Measurements from ENCODE around the gene TIMD4.
"Not testable (repeated sequence)": the region's sequence is repeated elsewhere in the genome, so short reads cannot be mapped to it uniquely, and the experiment has no call there.

Gene TIMD4

GRCh38 chr5:156963125-156963524, at the start of gene TIMD4:
Gene TIMD4, minus strand, starts transcription at chr5:156963226. Its CDS starts 28 bp downstream, at chr5:156963198.
- DNase-seq (ENCODE audit: low read depth in 2 of 3, low spot score in 1 of 3) = no peak

- DNase-seq (ENCODE audit: low read depth in 2 of 3, low spot score in 1 of 3) = no peak
Measured at GRCh38 chr5:157006262-157006661, 43.2 kb upstream of the TIMD4 start.

- no peak for DNase-seq (ENCODE audit: low read depth in 2 of 3, low spot score in 1 of 3)
Measured at GRCh38 chr5:157004893-157005551, 42.0 kb upstream of the TIMD4 start.

DNA sequence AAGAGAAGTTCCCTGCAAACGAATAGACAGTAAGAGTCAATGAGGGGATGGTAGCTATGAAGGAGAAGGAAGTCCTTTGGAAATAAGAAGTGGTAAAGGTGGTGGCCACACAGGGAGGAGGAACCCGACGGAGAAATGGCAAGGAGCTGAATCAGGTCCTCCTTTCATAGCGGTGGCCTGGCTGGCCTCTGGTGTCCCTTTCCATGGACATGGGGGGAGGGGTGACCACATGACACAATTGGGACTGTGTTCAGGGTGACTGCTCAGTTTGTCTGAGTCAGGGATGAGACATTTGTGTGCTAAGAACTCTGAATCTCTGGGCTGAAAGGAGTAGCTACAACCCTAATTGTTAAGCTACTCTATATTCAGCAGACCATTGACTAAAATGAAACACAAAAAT, 28.7 kb upstream of the TIMD4 start:
- no peak for DNase-seq (ENCODE audit: low read depth in 2 of 3, low spot score in 1 of 3)

- no peak for DNase-seq (ENCODE audit: low read depth in 2 of 3, low spot score in 1 of 3)
Measured at GRCh38 chr5:156984064-156984463, 21.0 kb upstream of the TIMD4 start.

DNA sequence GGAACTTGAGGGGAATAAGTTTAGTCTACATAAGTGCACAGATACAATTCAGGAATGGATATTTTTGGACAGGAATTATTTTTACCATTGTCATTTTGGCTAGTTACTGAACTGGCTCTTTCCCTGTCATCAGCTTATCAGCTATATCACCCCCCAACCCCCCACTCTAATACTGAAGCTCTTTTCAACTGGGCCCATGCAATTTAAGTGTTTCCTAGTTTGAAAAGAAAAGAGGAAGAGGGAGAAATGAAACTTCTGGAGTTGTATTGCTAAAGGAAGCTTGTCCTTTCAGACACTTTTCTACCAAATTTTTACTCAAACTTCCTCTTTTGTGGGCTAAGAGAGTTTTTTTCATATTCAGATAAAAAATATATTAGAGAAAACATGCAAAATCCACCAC, 18.5 kb upstream of the TIMD4 start:
- no peak for DNase-seq (ENCODE audit: low read depth in 2 of 3, low spot score in 1 of 3)

DNA sequence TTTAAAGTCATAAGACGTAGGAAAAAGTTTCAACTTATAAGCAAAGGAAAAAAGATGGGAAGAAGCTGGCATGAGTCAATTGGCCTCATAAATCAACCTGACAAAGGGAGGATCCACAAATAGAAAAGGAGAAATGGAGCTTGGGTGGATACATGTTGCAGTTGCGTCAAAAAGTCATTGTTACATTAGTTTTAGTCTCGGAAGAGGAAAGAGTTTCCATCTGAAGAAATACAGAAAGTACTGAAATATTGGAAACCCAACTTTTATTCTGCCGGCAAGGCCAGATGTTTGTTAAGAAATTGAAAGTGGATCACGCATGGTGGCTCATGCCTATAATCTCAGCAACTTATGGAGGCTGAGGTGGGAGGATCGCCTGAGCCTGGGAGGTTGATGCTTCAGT, 11.3 kb upstream of the TIMD4 start:
- no peak for DNase-seq (ENCODE audit: low read depth in 2 of 3, low spot score in 1 of 3)

GRCh38 chr5:156971848-156972525, 9.0 kb upstream of the TIMD4 start:
- DNase-seq (ENCODE audit: low read depth in 2 of 3, low spot score in 1 of 3) = no peak

- no peak for DNase-seq (ENCODE audit: low read depth in 2 of 3, low spot score in 1 of 3)
Measured at GRCh38 chr5:156971415-156971814, 8.4 kb upstream of the TIMD4 start.

- DNase-seq (ENCODE audit: low read depth in 2 of 3, low spot score in 1 of 3) = not testable (repeated sequence)
Measured at GRCh38 chr5:156967386-156967785, 4.4 kb upstream of the TIMD4 start.

DNA sequence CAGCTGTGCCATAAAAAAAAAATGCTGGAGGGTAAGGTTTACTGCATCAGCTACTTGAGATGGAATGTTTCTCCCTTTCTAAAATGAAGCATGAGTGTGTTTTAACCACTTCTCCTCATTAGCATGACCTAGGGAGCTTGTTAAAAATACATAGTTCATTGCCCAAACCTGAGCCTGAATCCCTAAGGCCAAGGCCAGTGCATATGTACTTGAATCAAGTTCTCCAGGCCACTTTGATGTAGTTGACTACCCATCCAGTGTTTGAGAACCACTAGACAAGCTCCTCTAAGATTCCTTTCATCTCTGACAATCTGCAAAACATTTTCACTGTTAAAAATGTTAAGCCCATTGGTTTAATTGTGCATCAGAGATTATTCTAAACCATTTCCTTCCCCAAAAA, 6.7 kb downstream of the TIMD4 start:
- no peak for DNase-seq (ENCODE audit: low read depth in 2 of 3, low spot score in 1 of 3)

DNA sequence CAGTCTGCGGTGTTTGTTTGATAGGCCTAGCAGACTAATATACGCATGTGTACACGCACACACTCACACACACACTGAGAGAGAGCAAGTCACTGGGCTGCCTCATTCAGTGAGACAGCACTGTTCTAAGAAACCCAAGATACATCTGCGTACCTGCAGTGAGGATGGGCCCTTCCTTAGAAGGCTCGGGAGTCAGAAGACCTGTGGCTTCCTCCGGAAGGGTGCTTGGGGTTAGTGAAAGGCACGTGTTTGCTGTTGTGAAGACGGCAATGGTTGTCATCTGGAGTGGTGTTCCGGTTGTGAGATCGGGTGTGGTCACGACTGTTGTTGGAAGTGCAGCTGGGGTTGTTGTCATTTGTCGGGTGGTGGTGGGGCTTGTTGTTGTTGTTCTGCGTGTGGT, 11.7 kb downstream of the TIMD4 start:
- no peak for DNase-seq (ENCODE audit: low read depth in 2 of 3, low spot score in 1 of 3)

GRCh38 chr5:156950716-156951115, 12.3 kb downstream of the TIMD4 start:
- DNase-seq (ENCODE audit: low read depth in 2 of 3, low spot score in 1 of 3) = no peak

DNA sequence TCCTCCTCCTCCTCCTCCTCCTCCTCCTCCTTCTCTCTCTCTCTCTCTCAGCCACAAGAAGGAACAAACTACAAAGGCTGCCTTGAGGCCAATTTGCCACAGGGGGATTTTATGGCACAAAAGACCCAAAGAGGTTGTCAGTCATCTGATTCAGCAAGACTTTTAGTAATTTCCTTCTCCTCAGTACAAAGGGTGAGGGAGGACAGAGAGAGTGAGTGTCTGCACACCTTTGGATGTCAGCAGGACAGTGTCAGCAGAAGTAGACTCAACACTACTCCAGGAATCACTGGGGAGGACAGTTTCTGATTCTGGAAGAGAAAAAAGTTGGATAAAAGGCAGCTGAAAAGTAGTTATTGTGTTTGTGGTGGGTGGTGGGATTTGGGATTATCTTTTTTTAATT, 13.6 kb downstream of the TIMD4 start:
- DNase-seq (ENCODE audit: low read depth in 2 of 3, low spot score in 1 of 3) = no peak

- no peak for DNase-seq (ENCODE audit: low read depth in 2 of 3, low spot score in 1 of 3)
Measured at GRCh38 chr5:156947925-156948324, 15.1 kb downstream of the TIMD4 start.

DNA sequence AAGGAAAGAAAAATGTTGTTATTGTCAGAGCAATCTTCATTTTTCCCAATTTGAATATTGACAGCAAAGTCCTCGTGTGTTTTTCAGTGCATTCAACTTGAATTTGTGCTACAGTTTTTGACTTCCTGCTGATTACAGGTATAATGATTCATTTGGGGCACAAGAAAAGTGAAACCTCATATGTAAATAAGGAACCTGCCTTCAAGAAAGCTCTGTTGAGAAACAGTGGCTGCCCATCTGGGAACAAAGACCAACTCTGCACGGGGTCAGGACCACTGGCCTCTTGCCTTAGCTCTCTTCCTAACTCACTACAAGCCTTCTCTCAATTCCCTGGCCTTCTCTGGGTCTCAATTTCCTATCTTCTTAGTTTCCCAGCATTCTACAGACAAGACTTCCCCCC, 21.0 kb downstream of the TIMD4 start:
- no peak for DNase-seq (ENCODE audit: low read depth in 2 of 3, low spot score in 1 of 3)

DNA sequence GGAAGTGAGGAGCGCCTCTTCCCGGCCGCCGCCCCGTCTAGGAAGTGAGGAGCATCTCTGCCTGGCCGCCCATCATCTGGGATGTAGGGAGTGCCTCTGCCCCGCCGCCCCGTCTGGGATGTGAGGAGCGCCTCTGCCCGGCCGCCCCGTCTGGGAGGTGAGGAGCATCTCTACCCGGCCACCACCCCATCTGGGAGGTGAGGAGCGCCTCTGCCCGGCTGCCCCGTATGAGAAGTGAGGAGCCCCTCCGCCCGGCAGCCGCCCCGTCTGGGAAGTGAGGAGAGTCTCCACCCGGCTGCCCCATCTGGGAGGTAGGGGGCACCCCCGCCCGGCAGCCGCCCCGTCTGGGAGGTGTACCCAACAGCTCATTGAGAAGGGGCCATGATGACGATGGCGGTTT, 22.6 kb downstream of the TIMD4 start:
- not testable (repeated sequence) for DNase-seq (ENCODE audit: low read depth in 2 of 3, low spot score in 1 of 3)

DNA sequence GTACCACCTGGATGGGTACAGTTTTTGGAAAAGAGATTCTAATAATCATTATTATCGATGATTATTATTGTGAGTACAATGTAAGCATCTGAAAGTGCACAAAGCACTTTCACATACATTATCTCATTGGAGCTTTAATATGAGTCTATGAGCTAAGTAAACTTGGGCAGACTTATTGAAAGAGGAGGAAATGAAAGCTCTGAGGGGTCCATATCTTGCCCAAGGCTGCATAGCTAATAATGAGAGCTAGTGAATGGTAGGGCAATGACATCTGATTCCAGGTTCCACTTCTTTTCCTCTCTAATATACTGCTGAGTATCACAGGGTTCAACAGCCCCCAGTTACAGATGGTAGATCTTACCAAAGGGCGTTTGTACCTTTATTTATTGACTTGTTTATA, 26.1 kb downstream of the TIMD4 start:
- DNase-seq (ENCODE audit: low read depth in 2 of 3, low spot score in 1 of 3) = no peak

DNA sequence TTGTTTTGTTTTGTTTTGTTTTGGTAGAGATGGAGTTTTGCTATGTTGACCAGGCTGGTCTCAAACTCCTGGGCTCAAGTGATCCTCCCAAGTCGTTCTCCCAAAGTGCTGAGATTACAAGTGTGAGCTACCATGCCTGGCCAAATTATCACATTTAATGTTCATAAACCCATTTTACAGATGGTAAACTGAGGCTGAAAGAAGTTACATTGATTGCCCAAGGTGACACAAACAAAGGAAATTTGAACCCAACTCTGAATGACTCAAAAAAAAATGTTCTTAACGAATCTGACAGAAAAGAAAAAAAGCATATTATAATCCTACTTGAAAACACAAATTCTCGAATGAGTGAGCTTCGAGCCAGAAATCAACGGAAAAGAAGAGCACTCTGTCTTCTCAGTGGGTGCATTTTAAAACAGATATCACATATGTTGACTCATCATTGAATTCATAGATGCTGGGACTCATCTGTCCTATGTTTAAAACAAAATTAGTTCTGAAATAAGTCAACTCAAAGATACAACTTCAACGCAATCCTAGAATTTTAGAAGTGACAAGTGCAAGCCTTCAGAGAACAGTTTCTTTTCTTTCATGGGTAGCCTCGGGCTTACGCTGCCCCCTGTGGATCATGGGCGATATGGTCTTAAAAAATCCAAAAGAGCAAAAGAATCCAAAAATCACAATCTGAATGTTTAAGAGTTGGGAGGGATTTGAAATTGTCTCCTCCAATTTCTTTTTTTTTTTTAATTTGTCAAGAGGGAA, 28.4 kb downstream of the TIMD4 start:
- DNase-seq (ENCODE audit: low read depth in 2 of 3, low spot score in 1 of 3) = peak in 2 of 3 donors; percentile 45 to 63

DNA sequence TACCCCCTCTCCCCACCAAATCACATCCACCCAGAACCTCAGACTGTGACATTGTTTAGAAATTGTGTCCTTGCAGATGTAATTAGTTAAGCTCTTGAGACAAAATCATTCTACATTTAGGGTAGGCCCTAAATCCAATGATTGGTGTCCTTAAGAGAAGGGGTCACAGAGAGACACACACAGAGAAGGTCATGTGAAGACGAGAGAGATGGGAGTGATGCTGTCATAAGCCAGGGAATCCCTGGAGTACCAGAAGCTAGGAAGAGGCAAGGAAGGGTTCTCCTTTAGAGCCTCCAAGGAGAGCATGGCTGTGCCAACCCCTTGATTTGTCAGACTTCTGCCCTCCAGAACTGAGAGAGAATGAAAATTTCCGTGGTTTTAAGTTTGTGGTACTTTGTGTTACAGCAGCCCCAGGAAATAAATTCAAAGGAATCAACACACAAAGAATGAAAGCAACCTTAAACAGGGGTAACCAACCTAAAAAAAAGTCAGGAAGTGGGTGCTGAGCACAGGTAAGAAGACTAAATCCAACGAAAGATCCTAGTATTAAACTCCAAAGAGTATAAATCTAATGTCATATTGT, 33.6 kb downstream of the TIMD4 start:
- no peak for DNase-seq (ENCODE audit: low read depth in 2 of 3, low spot score in 1 of 3)

DNA sequence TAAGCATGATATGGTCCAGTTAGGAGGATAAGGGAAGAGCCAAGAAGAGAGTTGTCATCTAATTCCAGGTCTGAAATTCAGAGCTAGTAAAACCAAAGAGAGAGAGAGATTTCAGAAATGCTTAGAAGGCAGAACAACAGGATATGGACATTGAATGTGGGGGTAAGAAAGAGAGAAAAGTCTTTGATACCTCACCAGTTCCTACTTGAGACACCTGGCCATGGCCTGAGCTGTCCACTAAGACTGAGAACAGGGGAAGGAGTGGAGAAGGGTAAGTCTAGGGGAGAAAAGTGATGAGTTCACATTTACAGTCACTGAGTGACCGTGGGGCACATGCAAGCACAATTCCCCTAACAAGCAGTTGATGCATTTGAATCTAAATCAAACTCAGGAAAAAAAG, 35.5 kb downstream of the TIMD4 start:
- DNase-seq (ENCODE audit: low read depth in 2 of 3, low spot score in 1 of 3) = no peak

DNA sequence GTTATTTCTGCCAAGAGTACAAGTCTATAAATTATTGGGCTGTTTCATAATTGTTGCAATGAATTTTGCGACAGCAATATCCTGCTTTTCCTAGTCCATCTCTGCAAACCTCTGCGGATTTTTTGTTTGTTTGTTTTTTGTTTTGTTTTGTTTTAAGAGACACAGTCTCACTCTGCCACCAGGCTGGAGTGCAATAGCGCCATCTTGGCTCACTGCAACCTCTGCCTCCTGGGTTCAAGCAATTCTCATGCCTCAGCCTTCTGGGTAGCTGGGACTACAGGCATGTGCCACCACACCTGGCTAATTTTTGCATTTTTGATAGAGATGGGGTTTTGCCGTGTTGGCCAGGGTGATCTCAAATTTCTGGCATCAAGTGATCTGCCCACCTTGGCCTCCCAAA, 37.3 kb downstream of the TIMD4 start:
- not testable (repeated sequence) for DNase-seq (ENCODE audit: low read depth in 2 of 3, low spot score in 1 of 3)

Measured in stimulated activated CD4-positive, alpha-beta T cell treated with anti-CD3 and anti-CD28 coated beads, Interleukin-12 subunit alpha, Interleukin-12 subunit beta, amount 100 ng/mL, for 48 hours (primary cell).